ENCODE results near the gene FRMD4A.

DNA sequence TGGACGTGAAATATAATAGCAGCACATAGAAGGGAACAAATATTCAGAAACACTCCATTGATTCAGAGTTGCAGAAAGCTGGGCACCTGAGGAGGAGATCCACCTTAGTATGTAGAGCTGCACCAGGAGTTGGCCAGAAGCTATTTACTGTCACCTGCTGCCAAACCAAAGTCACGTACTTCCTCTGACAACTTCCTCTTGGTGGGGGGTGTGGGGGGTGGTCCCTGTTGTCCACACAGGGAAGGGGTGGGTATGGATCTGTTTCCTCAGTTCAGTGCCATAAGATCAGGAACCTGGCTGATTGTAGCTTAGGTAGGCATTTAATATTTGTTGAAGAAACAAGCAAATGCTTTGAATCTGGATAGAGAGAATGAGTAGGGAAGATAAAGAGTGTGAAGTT lies 264.6 kb downstream of the FRMD4A start:
- TF ChIP-seq, protein P1, sequence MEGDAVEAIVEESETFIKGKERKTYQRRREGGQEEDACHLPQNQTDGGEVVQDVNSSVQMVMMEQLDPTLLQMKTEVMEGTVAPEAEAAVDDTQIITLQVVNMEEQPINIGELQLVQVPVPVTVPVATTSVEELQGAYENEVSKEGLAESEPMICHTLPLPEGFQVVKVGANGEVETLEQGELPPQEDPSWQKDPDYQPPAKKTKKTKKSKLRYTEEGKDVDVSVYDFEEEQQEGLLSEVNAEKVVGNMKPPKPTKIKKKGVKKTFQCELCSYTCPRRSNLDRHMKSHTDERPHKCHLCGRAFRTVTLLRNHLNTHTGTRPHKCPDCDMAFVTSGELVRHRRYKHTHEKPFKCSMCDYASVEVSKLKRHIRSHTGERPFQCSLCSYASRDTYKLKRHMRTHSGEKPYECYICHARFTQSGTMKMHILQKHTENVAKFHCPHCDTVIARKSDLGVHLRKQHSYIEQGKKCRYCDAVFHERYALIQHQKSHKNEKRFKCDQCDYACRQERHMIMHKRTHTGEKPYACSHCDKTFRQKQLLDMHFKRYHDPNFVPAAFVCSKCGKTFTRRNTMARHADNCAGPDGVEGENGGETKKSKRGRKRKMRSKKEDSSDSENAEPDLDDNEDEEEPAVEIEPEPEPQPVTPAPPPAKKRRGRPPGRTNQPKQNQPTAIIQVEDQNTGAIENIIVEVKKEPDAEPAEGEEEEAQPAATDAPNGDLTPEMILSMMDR (conservative IDR thresholded peaks at IDR 0.05; ENCODE audit: low read depth, low read length), result no peak
- no peak for TF ChIP-seq CHD1 (IDR thresholded peaks at IDR 0.05; ENCODE audit: low read depth, low read length)
- no peak for TF ChIP-seq POLR2A (IDR thresholded peaks at IDR 0.05; ENCODE audit: low read depth, low read length)
- TF ChIP-seq, protein P2, sequence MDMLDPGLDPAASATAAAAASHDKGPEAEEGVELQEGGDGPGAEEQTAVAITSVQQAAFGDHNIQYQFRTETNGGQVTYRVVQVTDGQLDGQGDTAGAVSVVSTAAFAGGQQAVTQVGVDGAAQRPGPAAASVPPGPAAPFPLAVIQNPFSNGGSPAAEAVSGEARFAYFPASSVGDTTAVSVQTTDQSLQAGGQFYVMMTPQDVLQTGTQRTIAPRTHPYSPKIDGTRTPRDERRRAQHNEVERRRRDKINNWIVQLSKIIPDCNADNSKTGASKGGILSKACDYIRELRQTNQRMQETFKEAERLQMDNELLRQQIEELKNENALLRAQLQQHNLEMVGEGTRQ (IDR thresholded peaks at IDR 0.05; ENCODE audit: low read depth, low read length), result no peak
- TF ChIP-seq BHLHE40 (IDR thresholded peaks at IDR 0.05; ENCODE audit: low read depth, low read length), result no peak
- TF ChIP-seq RAD21 (IDR thresholded peaks at IDR 0.05; ENCODE audit: low read length), result no peak
- no peak for TF ChIP-seq MAFK (IDR thresholded peaks at IDR 0.05; ENCODE audit: low read depth, low read length)
- no peak for TF ChIP-seq FOS (IDR thresholded peaks at IDR 0.05; ENCODE audit: low read depth, low read length)
- no peak for TF ChIP-seq MAZ (IDR thresholded peaks at IDR 0.05; ENCODE audit: borderline replicate concordance, low read depth, low read length)
- TF ChIP-seq SMC3 (IDR thresholded peaks at IDR 0.05; ENCODE audit: low read depth, low read length), result no peak
- TF ChIP-seq RCOR1 (IDR thresholded peaks at IDR 0.05; ENCODE audit: insufficient replicate concordance, low read length), result no peak
- TF ChIP-seq CEBPB (IDR thresholded peaks at IDR 0.05; ENCODE audit: low read depth, low read length), result no peak
- TF ChIP-seq, protein P3, sequence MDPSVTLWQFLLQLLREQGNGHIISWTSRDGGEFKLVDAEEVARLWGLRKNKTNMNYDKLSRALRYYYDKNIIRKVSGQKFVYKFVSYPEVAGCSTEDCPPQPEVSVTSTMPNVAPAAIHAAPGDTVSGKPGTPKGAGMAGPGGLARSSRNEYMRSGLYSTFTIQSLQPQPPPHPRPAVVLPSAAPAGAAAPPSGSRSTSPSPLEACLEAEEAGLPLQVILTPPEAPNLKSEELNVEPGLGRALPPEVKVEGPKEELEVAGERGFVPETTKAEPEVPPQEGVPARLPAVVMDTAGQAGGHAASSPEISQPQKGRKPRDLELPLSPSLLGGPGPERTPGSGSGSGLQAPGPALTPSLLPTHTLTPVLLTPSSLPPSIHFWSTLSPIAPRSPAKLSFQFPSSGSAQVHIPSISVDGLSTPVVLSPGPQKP (IDR thresholded peaks at IDR 0.05; ENCODE audit: borderline replicate concordance, low read depth, low read length), result no peak
- no peak for TF ChIP-seq MXI1 (IDR thresholded peaks at IDR 0.05; ENCODE audit: borderline replicate concordance, low read depth, low read length)

Data from IMR-90 (cell line).